Activated naive CD8-positive, alpha-beta T cell (primary cell): ENCODE measurements around the gene TTC5.
"Not testable (repeated sequence)": the region's sequence is repeated elsewhere in the genome, so short reads cannot be mapped to it uniquely, and the experiment has no call there.

Source experiments
- H3K27ac Mint-ChIP-seq: one replicate; pipeline ENCODE4 v1.8.0; 2021; ENCODE audit warnings: mixed read lengths
- H3K27me3 Mint-ChIP-seq: one replicate; pipeline ENCODE4 v1.8.0; 2021; ENCODE audit warnings: mixed read lengths
- H3K36me3 Mint-ChIP-seq: one replicate; pipeline ENCODE4 v1.8.0; 2021; ENCODE audit warnings: mixed read lengths
- H3K4me1 Mint-ChIP-seq: one replicate; pipeline ENCODE4 v1.8.0; 2021; ENCODE audit warnings: low read depth, mixed read lengths
- H3K4me3 Mint-ChIP-seq: one replicate; pipeline ENCODE4 v1.8.0; 2021; ENCODE audit warnings: mild to moderate bottlenecking, mixed read lengths
- H3K9me3 Mint-ChIP-seq: one replicate; pipeline ENCODE4 v1.8.0; 2021; ENCODE audit warnings: low read depth, mixed read lengths

The TTC5 gene

GRCh38 chr14:20305265-20306078 is at the start of gene TTC5:
TTC5 (minus strand) TSS chr14:20305951; CDS start chr14:20305937, 14 bp downstream.
- Mint-ChIP-seq H3K27me3 (no peaks in the 10 kb centered on the region), H3K9me3 (no peaks in the 10 kb centered on the region), H3K27ac (peak within 1 kb of the TSS; percentile 87), H3K4me3 (peak within 1 kb of the TSS; percentile 96), H3K36me3 (peaks cover 4% of the 10 kb centered on the region), H3K4me1 (peaks cover 30% of the 10 kb centered on the region)

- no peak overlapping the region for H3K27ac Mint-ChIP-seq
- H3K9me3 Mint-ChIP-seq, result no peaks in the 10 kb centered on the region
- H3K36me3 Mint-ChIP-seq, result peaks cover 7% of the 10 kb centered on the region
- no peaks in the 10 kb centered on the region for H3K27me3 Mint-ChIP-seq
- H3K4me3 Mint-ChIP-seq, result no peak overlapping the region
- H3K4me1 Mint-ChIP-seq, result peaks cover under 1% of the 10 kb centered on the region
These were observed 45.1 kb upstream of the TTC5 start for GRCh38 chr14:20350860-20351259.

GRCh38 chr14:20350282-20350681 is 44.5 kb upstream of the TTC5 start:
- no peak overlapping the region for H3K27ac Mint-ChIP-seq
- H3K27me3 Mint-ChIP-seq, result no peaks in the 10 kb centered on the region
- no peaks in the 10 kb centered on the region for H3K9me3 Mint-ChIP-seq
- peaks cover 6% of the 10 kb centered on the region for H3K4me1 Mint-ChIP-seq
- H3K4me3 Mint-ChIP-seq, result no peak overlapping the region
- H3K36me3 Mint-ChIP-seq, result peaks cover 10% of the 10 kb centered on the region

- Mint-ChIP-seq H3K4me3 (no peak overlapping the region), H3K4me1 (peaks cover 13% of the 10 kb centered on the region), H3K36me3 (peaks cover 10% of the 10 kb centered on the region), H3K27me3 (no peaks in the 10 kb centered on the region), H3K9me3 (no peaks in the 10 kb centered on the region), H3K27ac (no peak overlapping the region)
These were observed 42.0 kb upstream of the TTC5 start for GRCh38 chr14:20347747-20348146.

- Mint-ChIP-seq H3K9me3 (no peaks in the 10 kb centered on the region), H3K36me3 (peaks cover 10% of the 10 kb centered on the region), H3K27ac (no peak overlapping the region), H3K4me1 (peaks cover 16% of the 10 kb centered on the region), H3K4me3 (no peak overlapping the region), H3K27me3 (no peaks in the 10 kb centered on the region)
These were observed 41.0 kb upstream of the TTC5 start for GRCh38 chr14:20346713-20347112.

GRCh38 chr14:20345366-20345765 is 39.6 kb upstream of the TTC5 start:
- peaks cover 16% of the 10 kb centered on the region for H3K4me1 Mint-ChIP-seq
- H3K4me3 Mint-ChIP-seq, result peak overlapping the region; percentile 5
- peak overlapping the region; percentile 4 for H3K27ac Mint-ChIP-seq
- H3K9me3 Mint-ChIP-seq, result no peaks in the 10 kb centered on the region
- peaks cover 7% of the 10 kb centered on the region for H3K36me3 Mint-ChIP-seq
- H3K27me3 Mint-ChIP-seq, result no peaks in the 10 kb centered on the region

- Mint-ChIP-seq H3K27ac (peak overlapping the region; percentile 96), H3K36me3 (peaks cover 7% of the 10 kb centered on the region), H3K4me3 (peak overlapping the region; percentile 98), H3K27me3 (no peaks in the 10 kb centered on the region), H3K4me1 (peaks cover 16% of the 10 kb centered on the region), H3K9me3 (no peaks in the 10 kb centered on the region)
These were observed 38.1 kb upstream of the TTC5 start for GRCh38 chr14:20343862-20344220.

GRCh38 chr14:20343092-20343861 is 37.5 kb upstream of the TTC5 start, which contains the start of gene PARP2:
PARP2 (plus strand) TSS chr14:20343635; CDS start chr14:20343642, 7 bp downstream.
- Mint-ChIP-seq H3K27me3 (no peaks in the 10 kb centered on the region), H3K4me1 (peaks cover 16% of the 10 kb centered on the region), H3K9me3 (no peaks in the 10 kb centered on the region), H3K36me3 (peaks cover 7% of the 10 kb centered on the region), H3K4me3 (peak within 1 kb of the TSS; percentile 98), H3K27ac (peak within 1 kb of the TSS; percentile 96)

GRCh38 chr14:20341646-20342045 is 35.9 kb upstream of the TTC5 start:
- H3K4me3 Mint-ChIP-seq, result peak overlapping the region; percentile 98
- peaks cover 16% of the 10 kb centered on the region for H3K4me1 Mint-ChIP-seq
- peaks cover 6% of the 10 kb centered on the region for H3K36me3 Mint-ChIP-seq
- no peak overlapping the region for H3K27ac Mint-ChIP-seq
- no peaks in the 10 kb centered on the region for H3K9me3 Mint-ChIP-seq
- H3K27me3 Mint-ChIP-seq, result no peaks in the 10 kb centered on the region

GRCh38 chr14:20341032-20341431 is 35.3 kb upstream of the TTC5 start:
- H3K4me1 Mint-ChIP-seq, result peaks cover 16% of the 10 kb centered on the region
- not testable (repeated sequence) for H3K36me3 Mint-ChIP-seq, H3K9me3 Mint-ChIP-seq, H3K27ac Mint-ChIP-seq, H3K27me3 Mint-ChIP-seq, H3K4me3 Mint-ChIP-seq

- H3K27ac Mint-ChIP-seq, result no peak overlapping the region
- no peaks in the 10 kb centered on the region for H3K9me3 Mint-ChIP-seq
- no peaks in the 10 kb centered on the region for H3K27me3 Mint-ChIP-seq
- peaks cover 29% of the 10 kb centered on the region for H3K4me1 Mint-ChIP-seq
- H3K4me3 Mint-ChIP-seq, result no peak overlapping the region
- H3K36me3 Mint-ChIP-seq, result no peaks in the 10 kb centered on the region
These were observed 28.3 kb upstream of the TTC5 start for GRCh38 chr14:20334017-20334416.

GRCh38 chr14:20333494-20333841 is 27.7 kb upstream of the TTC5 start:
- peaks cover 32% of the 10 kb centered on the region for H3K4me1 Mint-ChIP-seq

GRCh38 chr14:20332788-20333493 is 27.2 kb upstream of the TTC5 start, which contains the start of gene CCNB1IP1:
CCNB1IP1 (minus strand) TSS chr14:20333279; CDS start chr14:20316523, 16,756 bp downstream.
- Mint-ChIP-seq H3K36me3 (no peaks in the 10 kb centered on the region), H3K4me3 (peak within 1 kb of the TSS; percentile 98), H3K27me3 (no peaks in the 10 kb centered on the region), H3K4me1 (peaks cover 35% of the 10 kb centered on the region), H3K27ac (peak within 1 kb of the TSS; percentile 88), H3K9me3 (no peaks in the 10 kb centered on the region)

More at GRCh38 chr14:20333494-20333841, 27.7 kb upstream of the TTC5 start:
- Mint-ChIP-seq H3K36me3 (no peaks in the 10 kb centered on the region), H3K27ac (peak overlapping the region; percentile 88), H3K4me3 (peak overlapping the region; percentile 98), H3K27me3 (no peaks in the 10 kb centered on the region), H3K9me3 (no peaks in the 10 kb centered on the region)

GRCh38 chr14:20332431-20332787 is 26.7 kb upstream of the TTC5 start:
- peaks cover 2% of the 10 kb centered on the region for H3K36me3 Mint-ChIP-seq
- peak overlapping the region; percentile 98 for H3K4me3 Mint-ChIP-seq
- H3K27me3 Mint-ChIP-seq, result no peaks in the 10 kb centered on the region
- peaks cover 40% of the 10 kb centered on the region for H3K4me1 Mint-ChIP-seq
- H3K9me3 Mint-ChIP-seq, result no peaks in the 10 kb centered on the region
- H3K27ac Mint-ChIP-seq, result peak overlapping the region; percentile 88
